Retina (tissue), 1 donor: ENCODE results near the gene PDZD2.
"Not testable (repeated sequence)": the region's sequence is repeated elsewhere in the genome, so short reads cannot be mapped to it uniquely, and the experiment has no call there.

Source experiments
- DNase-seq: peaks from one replicate; pipeline ENCODE4 v3.0.0-alpha.2; 2016

PDZD2 gene

GRCh38 chr5:32020271-32020670, 381.3 kb downstream of the PDZD2 start:
- no peak for DNase-seq

GRCh38 chr5:32020946-32021345, 382.0 kb downstream of the PDZD2 start:
- DNase-seq, result no peak

- DNase-seq, result no peak
These were observed 382.8 kb downstream of the PDZD2 start for GRCh38 chr5:32021771-32022170.

GRCh38 chr5:32022638-32023037, 383.7 kb downstream of the PDZD2 start:
- no peak for DNase-seq

- DNase-seq, result no peak
These were observed 384.9 kb downstream of the PDZD2 start for GRCh38 chr5:32023816-32024215.

GRCh38 chr5:32024751-32025150, 385.8 kb downstream of the PDZD2 start:
- no peak for DNase-seq

- no peak for DNase-seq
These were observed 388.3 kb downstream of the PDZD2 start for GRCh38 chr5:32027093-32027716.

GRCh38 chr5:32027717-32028458, 389.0 kb downstream of the PDZD2 start:
- DNase-seq, result peak; percentile 32

GRCh38 chr5:32029261-32029660, 390.3 kb downstream of the PDZD2 start:
- no peak for DNase-seq

GRCh38 chr5:32029781-32030180, 390.9 kb downstream of the PDZD2 start:
- no peak for DNase-seq

GRCh38 chr5:32030222-32030621, 391.3 kb downstream of the PDZD2 start:
- DNase-seq, result no peak

- DNase-seq, result no peak
These were observed 391.8 kb downstream of the PDZD2 start for GRCh38 chr5:32030686-32031085.

- DNase-seq, result no peak
These were observed 392.2 kb downstream of the PDZD2 start for GRCh38 chr5:32031089-32031488.

GRCh38 chr5:32038523-32038922, 399.6 kb downstream of the PDZD2 start:
- no peak for DNase-seq

- DNase-seq, result not testable (repeated sequence)
These were observed 400.2 kb downstream of the PDZD2 start for GRCh38 chr5:32039133-32039532.

GRCh38 chr5:32039601-32040000, 400.7 kb downstream of the PDZD2 start:
- not testable (repeated sequence) for DNase-seq

- not testable (repeated sequence) for DNase-seq
These were observed 401.3 kb downstream of the PDZD2 start for GRCh38 chr5:32040181-32040695.

- DNase-seq, result peak; percentile 32
These were observed 403.6 kb downstream of the PDZD2 start for GRCh38 chr5:32042551-32042961.

GRCh38 chr5:32043105-32043504, 404.2 kb downstream of the PDZD2 start:
- DNase-seq, result no peak

- peak; percentile 29 for DNase-seq
These were observed 405.5 kb downstream of the PDZD2 start for GRCh38 chr5:32044434-32044833.

GRCh38 chr5:32044939-32045338, 406.0 kb downstream of the PDZD2 start:
- DNase-seq, result peak; percentile 24

GRCh38 chr5:32047056-32047455, 408.1 kb downstream of the PDZD2 start:
- no peak for DNase-seq

GRCh38 chr5:32051796-32052195, 412.9 kb downstream of the PDZD2 start:
- no peak for DNase-seq
